RWPE2 (cell line): Measurements from ENCODE around the gene MRTFA.
A peak's percentile ranks its signal among the peaks of the same experiment; 100 is the strongest.

Experiments
- ATAC-seq: fragments of 200-7000 bp; cut with Tn5 transposase; 3 replicates; pipeline ENCODE4 v1.9.1; 2021; ENCODE audit warnings: low read depth
- DNase-seq: peaks from one replicate; pipeline ENCODE4 v3.0.0-alpha.2; 2020; ENCODE audit warnings: low spot score
- H3K27ac ChIP-seq: fragments of 450-650 bp; 2 replicates; pipeline ENCODE4 v1.5.1; 2017; ENCODE audit warnings: mild to moderate bottlenecking; ENCODE audit not compliant: poor library complexity, severe bottlenecking
- H3K27me3 ChIP-seq: fragments of 250-450 bp; sonication (Bioruptor Pico); 2 replicates; pipeline ENCODE4 v1.5.1; 2021; ENCODE audit warnings: mild to moderate bottlenecking, moderate library complexity; ENCODE audit not compliant: insufficient read depth, poor library complexity, severe bottlenecking
- H3K36me3 ChIP-seq: fragments of 250-450 bp; sonication (Bioruptor Pico); 2 replicates; pipeline ENCODE4 v1.5.1; 2020; ENCODE audit warnings: low read depth, mild to moderate bottlenecking, moderate library complexity
- H3K4me1 ChIP-seq: fragments of 250-450 bp; sonication (Bioruptor Pico); 2 replicates; pipeline ENCODE4 v1.5.1; 2021; ENCODE audit warnings: mild to moderate bottlenecking, moderate library complexity; ENCODE audit not compliant: insufficient read depth, poor library complexity, severe bottlenecking
- H3K4me3 ChIP-seq: fragments of 250-450 bp; sonication (Bioruptor Pico); 2 replicates; pipeline ENCODE4 v1.5.1; 2021; ENCODE audit warnings: mild to moderate bottlenecking, moderate library complexity; ENCODE audit not compliant: severe bottlenecking
- H3K9me3 ChIP-seq: fragments of 250-450 bp; sonication (Bioruptor Pico); 2 replicates; pipeline ENCODE4 v1.5.1; 2021; ENCODE audit warnings: mild to moderate bottlenecking, moderate library complexity; ENCODE audit not compliant: severe bottlenecking
- CTCF ChIP-seq: fragments of 450-650 bp; IDR thresholded peaks from one replicate; pipeline ENCODE4 v1.5.1; 2017; ENCODE audit warnings: mild to moderate bottlenecking, moderate library complexity; ENCODE audit not compliant: poor library complexity, severe bottlenecking

The MRTFA gene

GRCh38 chr22:40516416-40516815 lies 120.1 kb downstream of the MRTFA start:
- Histone ChIP-seq H3K4me3 (no peak overlapping the region), H3K27ac (peak overlapping the region; percentile 100), H3K27me3 (no peaks in the 10 kb centered on the region), H3K9me3 (no peaks in the 10 kb centered on the region), H3K36me3 (peaks cover 9% of the 10 kb centered on the region), H3K4me1 (peaks cover 26% of the 10 kb centered on the region)
- ATAC-seq (no peak), DNase-seq (no peak)
- TF ChIP-seq CTCF = no peak

- DNase-seq (no peak), ATAC-seq (peak; percentile 81)
- Histone ChIP-seq H3K27ac (peak overlapping the region; percentile 100), H3K36me3 (no peaks in the 10 kb centered on the region), H3K27me3 (no peaks in the 10 kb centered on the region), H3K4me1 (peaks cover 54% of the 10 kb centered on the region), H3K4me3 (no peak overlapping the region), H3K9me3 (no peaks in the 10 kb centered on the region)
- TF ChIP-seq CTCF = no peak
Measured at GRCh38 chr22:40512426-40513136, 123.9 kb downstream of the MRTFA start.

GRCh38 chr22:40511604-40512003 lies 124.9 kb downstream of the MRTFA start:
- Histone ChIP-seq H3K27me3 (no peaks in the 10 kb centered on the region), H3K4me1 (peaks cover 55% of the 10 kb centered on the region), H3K9me3 (no peaks in the 10 kb centered on the region), H3K27ac (peak overlapping the region; percentile 100), H3K4me3 (no peak overlapping the region), H3K36me3 (no peaks in the 10 kb centered on the region)
- TF ChIP-seq CTCF = no peak
- no peak for DNase-seq
- ATAC-seq = no peak

GRCh38 chr22:40510631-40511364 lies 125.7 kb downstream of the MRTFA start:
- ATAC-seq (no peak), DNase-seq (no peak)
- Histone ChIP-seq H3K27ac (peak overlapping the region; percentile 100), H3K27me3 (no peaks in the 10 kb centered on the region), H3K4me3 (no peak overlapping the region), H3K4me1 (peaks cover 58% of the 10 kb centered on the region), H3K9me3 (no peaks in the 10 kb centered on the region), H3K36me3 (no peaks in the 10 kb centered on the region)
- no peak for TF ChIP-seq CTCF
